Measurements from ENCODE around the gene PPOX.

The PPOX gene

GRCh38 chr1:161199506-161200139 is 33.4 kb downstream of the PPOX start:
- no peak for DNase-seq

- no peak for DNase-seq
These were observed 34.3 kb downstream of the PPOX start for GRCh38 chr1:161200421-161200991.

GRCh38 chr1:161200992-161201835 is 35.0 kb downstream of the PPOX start:
- DNase-seq = no peak

GRCh38 chr1:161201836-161202712 is 35.8 kb downstream of the PPOX start, which contains the start of gene NDUFS2:
Gene NDUFS2 (plus strand): TSS chr1:161202367. CDS start chr1:161202386, 19 bp downstream.
- DNase-seq = peak; percentile 94

- DNase-seq = no peak
These were observed 40.4 kb downstream of the PPOX start for GRCh38 chr1:161206411-161207140.

GRCh38 chr1:161207173-161207572 is 40.9 kb downstream of the PPOX start:
- no peak for DNase-seq

GRCh38 chr1:161209790-161210409 is 43.7 kb downstream of the PPOX start:
- peak; percentile 71 for DNase-seq

GRCh38 chr1:161214369-161214768 is 48.1 kb downstream of the PPOX start:
- DNase-seq = no peak

GRCh38 chr1:161215076-161215475 is 48.9 kb downstream of the PPOX start, which contains the start of gene FCER1G:
Gene FCER1G (plus strand): TSS chr1:161215295. CDS start chr1:161215322, 27 bp downstream.
- no peak for DNase-seq

- DNase-seq = peak; percentile 58
These were observed 50.9 kb downstream of the PPOX start for GRCh38 chr1:161216945-161217712.

- DNase-seq = no peak
These were observed 51.6 kb downstream of the PPOX start for GRCh38 chr1:161217831-161218230.

- no peak for DNase-seq
These were observed 52.3 kb downstream of the PPOX start for GRCh38 chr1:161218301-161219077.

GRCh38 chr1:161219078-161219892 is 53.1 kb downstream of the PPOX start:
- no peak for DNase-seq

- no peak for DNase-seq
These were observed 53.8 kb downstream of the PPOX start for GRCh38 chr1:161220002-161220401.

Data from NK-92 treated with Interleukin-12 subunit alpha and Interleukin-12 subunit beta, amount 100 ng/mL, for 24 hours (cell line).